ENCODE results near the gene ATP13A1.

DNA sequence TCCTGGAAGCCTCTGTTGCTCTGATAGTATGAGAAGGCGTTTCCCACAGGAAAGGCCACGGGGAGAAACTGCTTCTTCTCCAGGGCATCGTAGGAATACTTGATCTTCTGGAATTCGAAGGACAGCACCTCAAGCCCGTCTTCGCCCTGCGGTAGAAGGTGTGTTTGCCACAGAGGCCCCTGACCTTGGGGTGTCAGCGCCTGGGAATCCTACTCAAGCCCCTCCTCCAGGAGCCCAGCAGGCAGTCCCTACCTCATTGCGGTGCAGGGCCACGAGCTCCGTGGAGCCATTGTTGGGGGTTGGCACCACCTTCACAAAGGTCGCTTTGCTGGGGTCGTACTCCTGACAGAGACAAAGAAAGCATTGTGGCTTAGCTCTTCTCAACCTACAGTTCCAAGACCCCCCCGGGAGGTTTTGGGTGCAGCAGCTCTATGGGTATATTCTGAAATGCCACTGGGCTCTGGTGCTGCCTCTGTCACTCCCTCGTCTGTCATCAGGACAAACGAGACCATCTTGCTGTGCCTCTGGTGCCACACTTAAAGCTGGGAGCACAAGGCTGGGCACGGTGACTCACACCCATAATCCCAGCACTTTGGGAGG is 3.7 kb downstream of the ATP13A1 start:
- TF ChIP-seq, protein P1, sequence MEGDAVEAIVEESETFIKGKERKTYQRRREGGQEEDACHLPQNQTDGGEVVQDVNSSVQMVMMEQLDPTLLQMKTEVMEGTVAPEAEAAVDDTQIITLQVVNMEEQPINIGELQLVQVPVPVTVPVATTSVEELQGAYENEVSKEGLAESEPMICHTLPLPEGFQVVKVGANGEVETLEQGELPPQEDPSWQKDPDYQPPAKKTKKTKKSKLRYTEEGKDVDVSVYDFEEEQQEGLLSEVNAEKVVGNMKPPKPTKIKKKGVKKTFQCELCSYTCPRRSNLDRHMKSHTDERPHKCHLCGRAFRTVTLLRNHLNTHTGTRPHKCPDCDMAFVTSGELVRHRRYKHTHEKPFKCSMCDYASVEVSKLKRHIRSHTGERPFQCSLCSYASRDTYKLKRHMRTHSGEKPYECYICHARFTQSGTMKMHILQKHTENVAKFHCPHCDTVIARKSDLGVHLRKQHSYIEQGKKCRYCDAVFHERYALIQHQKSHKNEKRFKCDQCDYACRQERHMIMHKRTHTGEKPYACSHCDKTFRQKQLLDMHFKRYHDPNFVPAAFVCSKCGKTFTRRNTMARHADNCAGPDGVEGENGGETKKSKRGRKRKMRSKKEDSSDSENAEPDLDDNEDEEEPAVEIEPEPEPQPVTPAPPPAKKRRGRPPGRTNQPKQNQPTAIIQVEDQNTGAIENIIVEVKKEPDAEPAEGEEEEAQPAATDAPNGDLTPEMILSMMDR (conservative IDR thresholded peaks at IDR 0.05): no peak
- no peak for TF ChIP-seq EZH2 (IDR thresholded peaks at IDR 0.05; ENCODE audit: low read depth)
